Measurements from ENCODE around the gene DOK6. TPM values are rescaled to one million over a fixed set of nuclear protein-coding genes. Genes with fewer than 3 reads are reported as not detected.

The DOK6 gene
- polyA plus RNA-seq, 3 donors: 17.1 to 21.7 (median 19.1) TPM

DNA sequence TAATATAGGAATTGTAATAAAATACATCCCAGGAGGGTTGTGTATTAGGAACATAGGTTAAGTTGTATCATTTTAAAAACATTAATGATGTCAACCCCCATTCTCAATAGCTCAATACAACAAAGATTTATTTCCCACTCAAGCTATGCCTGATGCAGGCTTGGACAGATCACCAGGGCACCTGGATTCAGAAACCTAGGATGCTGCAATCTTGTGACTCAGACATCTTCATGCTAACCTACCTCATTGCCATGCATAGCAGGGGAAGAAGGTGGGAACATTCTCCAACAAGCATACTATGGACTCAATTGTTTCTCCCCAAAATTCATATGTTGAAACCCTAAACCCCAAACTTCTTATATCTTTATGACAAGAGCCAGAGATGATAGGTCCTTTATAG lies 302.8 kb downstream of the DOK6 start:
- no peak for DNase-seq (ENCODE audit: extremely low read depth in 1 of 11, low read depth in 9 of 11, low spot score in 4 of 11)

DNA sequence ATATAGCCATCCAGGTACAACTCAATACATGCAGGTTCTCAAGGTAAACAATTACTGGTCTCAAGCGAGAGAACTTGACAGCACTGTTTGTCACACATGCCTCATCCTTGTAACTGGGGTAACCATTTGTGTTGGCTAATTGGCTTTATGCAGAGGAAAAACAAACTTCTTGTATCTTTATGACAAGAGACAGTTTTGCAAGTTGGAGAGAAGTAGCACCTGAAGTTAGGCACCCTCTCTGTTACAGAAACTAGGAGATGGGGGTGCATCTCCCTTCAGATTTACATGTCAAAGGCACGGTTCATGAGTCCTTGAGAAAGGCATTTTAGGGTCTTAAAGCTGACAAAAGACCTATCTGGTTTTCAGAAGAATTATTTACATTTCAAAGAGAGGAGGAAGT lies 305.3 kb downstream of the DOK6 start:
- no peak for DNase-seq (ENCODE audit: extremely low read depth in 1 of 11, low read depth in 9 of 11, low spot score in 4 of 11)

DNA sequence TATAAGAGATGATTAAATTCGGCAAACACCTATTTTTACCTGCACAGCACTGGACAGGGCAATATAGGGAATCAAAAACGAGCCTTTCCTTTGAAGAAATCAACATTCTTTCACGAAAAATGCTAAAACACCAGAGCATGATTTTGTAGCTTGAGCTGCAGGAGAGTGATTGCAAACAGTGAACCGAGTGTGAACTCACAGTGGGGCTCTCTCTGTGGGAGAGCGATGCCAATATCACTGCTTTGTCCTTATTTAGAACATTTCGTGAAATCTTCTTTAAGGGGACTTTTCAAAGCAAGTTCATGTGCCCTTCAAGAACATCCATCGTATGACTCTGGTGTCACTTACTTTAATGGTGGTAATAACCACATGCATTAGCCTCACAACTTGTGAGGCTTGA lies 308.2 kb downstream of the DOK6 start:
- DNase-seq (ENCODE audit: extremely low read depth in 1 of 11, low read depth in 9 of 11, low spot score in 4 of 11): no peak

DNA sequence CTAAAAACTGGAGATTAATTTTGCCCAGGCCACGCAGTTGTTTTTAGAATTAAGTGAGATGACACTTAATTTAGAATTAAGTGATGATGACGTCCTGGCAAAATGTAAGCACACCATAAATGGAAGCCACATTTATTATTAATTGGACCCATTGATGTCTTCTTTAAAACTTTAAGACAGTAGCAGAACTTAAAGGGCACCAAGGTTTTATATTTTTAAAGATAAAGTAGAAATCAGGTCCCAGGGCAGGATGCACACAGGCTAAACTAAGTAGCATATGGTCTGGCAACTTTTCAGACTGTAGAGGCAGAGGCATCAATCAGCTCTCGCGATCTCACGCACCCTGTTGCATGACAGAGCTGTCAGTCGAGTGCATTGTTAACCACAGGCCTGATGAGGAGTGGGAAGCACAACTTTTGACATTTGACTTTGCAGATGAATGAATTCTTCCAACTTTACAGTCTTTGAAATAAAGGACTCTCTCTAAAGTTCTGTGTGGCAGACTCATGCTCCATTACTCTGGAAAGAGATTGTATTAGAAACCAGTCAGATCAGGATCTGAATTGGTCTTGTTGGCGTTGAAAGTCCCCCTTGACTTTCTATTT lies 314.6 kb downstream of the DOK6 start:
- DNase-seq (ENCODE audit: extremely low read depth in 1 of 11, low read depth in 9 of 11, low spot score in 4 of 11): no peak

DNA sequence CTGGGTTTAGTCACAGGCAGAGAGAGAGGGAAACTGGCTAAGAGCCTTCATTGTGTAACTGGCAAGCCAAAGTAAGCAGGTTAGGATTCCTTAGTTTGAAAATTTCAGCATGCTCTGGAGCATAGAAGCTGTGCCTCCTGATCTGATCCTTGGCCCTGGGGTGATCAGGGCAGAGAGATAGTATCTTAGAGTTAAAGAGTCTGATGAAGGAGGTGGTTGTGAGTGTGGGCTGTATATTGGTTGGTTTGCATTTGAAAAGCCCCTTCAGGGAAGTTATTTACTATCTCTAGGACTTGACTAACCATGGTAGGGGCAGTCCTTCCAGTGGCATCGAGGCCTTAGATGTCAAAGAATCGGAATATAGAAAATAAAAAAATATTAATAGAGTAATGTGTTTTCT lies 316.9 kb downstream of the DOK6 start:
- no peak for DNase-seq (ENCODE audit: extremely low read depth in 1 of 11, low read depth in 9 of 11, low spot score in 4 of 11)

DNA sequence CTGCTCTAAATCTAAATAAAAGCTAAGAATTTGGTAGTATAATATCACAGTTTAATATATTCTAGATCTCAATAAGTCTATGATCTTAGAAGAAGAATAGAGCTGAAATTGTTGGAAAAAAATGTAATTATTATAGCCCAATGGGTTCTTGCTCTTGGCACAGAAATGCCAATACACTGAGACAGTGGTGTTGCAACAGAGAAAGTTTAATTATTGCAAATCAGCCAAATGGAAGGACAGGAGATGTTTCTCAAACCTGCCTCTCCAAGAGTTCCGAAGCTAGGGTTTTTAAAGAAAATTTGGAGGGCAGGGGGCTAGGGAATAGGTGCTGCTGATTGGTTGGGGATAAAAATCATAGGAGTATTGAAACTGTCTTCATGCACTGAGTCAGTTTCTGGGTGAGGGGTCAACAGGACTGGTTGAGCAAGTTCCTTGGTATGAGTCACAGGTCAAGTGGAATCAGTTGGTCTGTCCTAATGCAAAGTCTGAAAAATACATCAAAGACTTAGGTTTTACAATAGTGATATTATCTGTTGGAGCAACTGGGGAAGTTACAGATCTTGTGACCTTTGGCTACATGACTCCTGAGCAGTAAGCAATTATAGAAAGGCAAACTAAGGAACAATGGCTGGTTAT lies 318.3 kb downstream of the DOK6 start:
- DNase-seq (ENCODE audit: extremely low read depth in 1 of 11, low read depth in 9 of 11, low spot score in 4 of 11): no peak

DNA sequence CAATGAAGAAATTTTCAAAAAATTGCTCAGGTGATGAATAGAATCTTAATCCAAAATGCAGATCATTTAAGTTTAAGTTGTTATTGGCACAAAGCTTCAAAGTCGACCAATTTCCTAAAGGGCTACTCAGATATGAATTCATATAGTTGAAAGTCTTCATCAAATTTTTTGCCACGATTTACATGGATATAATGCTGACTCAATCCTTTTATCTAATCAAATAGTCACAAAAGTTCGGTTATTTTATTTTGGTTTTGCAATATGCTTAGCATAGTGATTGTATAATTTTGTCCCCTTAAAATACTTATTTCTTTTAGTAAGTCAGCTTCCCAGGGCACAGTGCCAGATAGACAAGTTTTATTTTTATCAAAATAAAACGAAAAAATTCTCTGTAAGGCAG lies 319.7 kb downstream of the DOK6 start:
- DNase-seq (ENCODE audit: extremely low read depth in 1 of 11, low read depth in 9 of 11, low spot score in 4 of 11): no peak

DNA sequence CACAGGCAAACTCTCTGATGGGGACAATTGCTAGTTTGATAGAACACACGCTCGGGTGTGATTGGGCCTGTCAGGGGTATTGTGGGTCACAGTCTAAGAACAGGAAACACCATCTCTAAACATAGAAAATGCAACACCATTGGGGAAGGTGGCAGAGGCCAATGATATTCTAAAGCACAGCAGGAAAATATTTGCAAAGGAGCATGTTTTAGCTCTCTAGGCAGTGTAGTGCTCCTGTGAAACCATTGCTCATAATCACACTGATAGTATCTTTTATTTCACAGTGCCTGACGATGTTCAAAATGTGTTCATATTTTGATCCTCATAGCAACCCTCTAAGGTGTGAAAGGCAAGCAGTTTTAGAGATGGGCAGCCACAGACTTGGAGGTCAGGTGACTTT lies 322.7 kb downstream of the DOK6 start:
- no peak for DNase-seq (ENCODE audit: extremely low read depth in 1 of 11, low read depth in 9 of 11, low spot score in 4 of 11)

DNA sequence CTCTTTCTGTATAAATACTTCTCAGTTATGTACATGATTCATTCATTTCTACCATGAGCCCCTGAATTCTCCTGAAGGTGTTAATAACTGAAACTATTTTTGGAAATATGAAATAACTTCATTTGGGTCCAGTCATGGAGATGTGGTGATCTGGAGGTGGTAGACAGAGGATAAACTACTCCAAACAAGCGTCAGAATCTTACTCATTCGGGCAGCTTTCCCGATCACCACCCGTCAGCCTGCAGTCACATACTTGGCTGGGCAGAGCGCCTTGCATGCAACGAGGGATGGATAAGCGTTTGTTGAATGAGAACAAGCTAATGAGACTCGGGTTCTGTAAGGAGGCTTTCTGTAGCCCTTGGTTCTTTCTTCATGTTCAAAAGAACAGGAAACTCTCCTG lies 324.3 kb downstream of the DOK6 start:
- no peak for DNase-seq (ENCODE audit: extremely low read depth in 1 of 11, low read depth in 9 of 11, low spot score in 4 of 11)

DNA sequence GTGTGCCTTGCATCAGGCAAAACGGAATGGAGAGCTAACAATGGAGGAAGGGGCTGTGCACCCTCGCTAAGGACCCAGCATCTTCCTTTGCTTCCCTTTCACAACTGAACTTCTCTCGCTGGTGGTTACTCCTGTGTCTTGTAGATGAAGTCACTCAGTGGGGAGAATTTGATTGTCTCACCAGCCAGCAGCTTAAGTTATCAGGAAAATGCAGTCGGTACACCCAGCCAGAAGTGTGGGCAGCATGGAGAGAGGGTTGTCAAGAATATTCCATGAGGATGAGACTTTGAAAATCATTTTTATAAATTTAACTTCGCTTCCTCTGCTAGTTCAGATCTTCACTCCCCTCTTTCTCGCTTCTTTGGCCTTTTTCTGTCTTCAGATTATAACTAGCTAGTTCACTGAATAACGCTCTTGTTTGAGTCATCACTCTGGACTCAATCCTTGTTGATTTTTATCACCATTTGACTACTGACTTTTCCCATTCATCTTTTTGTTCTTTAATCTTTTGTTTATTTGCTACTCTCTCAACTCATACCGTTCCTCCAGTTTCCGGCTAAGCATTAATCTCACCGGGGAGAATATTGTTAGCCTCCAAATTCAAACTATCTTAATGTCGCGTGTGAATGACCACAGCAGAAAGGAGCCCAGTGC lies 325.3 kb downstream of the DOK6 start:
- no peak for DNase-seq (ENCODE audit: extremely low read depth in 1 of 11, low read depth in 9 of 11, low spot score in 4 of 11)

DNA sequence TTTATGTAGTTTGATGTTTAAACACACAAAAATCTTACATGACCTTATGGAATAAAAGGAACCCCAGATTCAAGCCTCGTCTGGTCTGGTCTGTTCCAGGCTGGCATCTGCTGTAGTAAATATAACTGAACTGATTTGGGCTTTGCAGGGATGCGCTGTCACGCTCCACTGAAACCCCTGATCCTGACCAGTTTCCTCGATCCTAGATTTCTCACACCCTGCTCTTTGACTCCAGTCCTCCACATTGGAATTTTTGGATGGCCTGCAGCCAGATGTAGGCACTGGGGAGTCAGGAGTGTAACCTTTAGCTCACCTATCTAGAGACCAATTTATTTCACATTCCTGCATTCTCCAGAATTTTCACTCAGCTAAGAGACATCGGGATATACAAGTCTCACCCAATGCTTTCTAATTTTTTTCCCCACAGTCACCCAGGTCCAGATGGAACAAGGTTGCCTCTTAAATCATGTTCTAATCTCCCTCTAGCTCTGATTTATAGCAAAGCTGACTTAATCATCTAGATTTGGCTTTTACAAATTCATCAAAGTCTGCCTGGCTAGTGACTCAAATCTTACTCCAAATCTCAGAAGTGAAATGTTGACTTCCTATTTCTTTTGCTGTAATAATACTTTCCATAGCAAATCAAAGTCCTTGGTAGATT lies 327.4 kb downstream of the DOK6 start:
- DNase-seq (ENCODE audit: extremely low read depth in 1 of 11, low read depth in 9 of 11, low spot score in 4 of 11): no peak

DNA sequence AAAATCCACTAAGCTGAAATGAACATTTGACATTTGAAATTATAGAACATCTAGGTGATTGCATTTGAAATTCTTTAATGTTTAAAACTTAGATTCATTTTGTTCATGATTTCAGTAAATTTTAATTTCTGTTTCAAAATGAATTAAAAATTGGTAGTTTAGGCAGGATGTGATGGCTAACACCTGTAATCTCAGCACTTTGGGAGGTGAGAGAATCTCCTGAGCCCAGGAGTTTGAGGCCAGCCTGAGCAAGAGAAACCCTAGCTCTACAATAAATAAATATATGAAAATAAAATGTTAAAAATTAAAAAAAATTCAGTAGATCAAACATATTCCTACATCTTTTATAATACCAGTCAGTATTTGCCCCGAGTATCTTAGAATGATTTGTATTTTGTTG lies 330.0 kb downstream of the DOK6 start:
- no peak for DNase-seq (ENCODE audit: extremely low read depth in 1 of 11, low read depth in 9 of 11, low spot score in 4 of 11)

DNA sequence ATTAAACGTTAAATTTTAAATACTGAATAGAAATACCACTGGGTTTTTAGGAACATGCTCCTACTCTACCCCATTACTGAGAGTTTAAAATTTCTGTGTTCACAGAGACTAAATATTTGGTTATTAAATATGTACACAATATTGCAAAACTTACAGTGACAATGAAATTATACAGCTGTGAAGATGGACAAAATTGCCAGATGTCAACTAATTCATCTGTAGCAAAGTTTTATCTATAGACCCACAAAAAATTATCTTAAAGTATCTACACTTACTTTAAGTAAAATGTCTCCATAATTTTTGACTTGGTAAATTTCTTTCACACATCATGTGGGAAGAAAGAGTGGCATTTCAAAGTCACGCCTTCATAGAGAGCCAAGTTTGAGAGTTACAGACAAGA lies 333.8 kb downstream of the DOK6 start:
- DNase-seq (ENCODE audit: extremely low read depth in 1 of 11, low read depth in 9 of 11, low spot score in 4 of 11): no peak

DNA sequence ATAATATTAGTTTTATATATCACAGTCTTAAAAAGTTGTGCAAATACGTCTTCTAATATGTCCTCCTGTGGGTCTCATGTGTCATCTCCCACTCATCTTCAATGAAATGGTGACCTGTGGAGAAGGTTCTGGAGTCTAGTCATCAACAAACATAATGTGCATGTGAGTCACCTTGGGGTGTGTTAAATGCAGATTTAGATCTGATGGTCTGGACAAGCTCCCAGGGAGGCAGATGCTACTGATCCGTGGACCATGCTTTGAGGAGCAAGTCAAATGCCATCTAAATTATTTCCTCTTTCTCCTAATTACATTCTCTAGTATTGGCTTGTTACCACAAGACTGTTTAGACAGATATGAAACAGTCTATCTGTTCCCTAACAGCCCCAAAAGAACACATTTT lies 336.0 kb downstream of the DOK6 start:
- no peak for DNase-seq (ENCODE audit: extremely low read depth in 1 of 11, low read depth in 9 of 11, low spot score in 4 of 11)

DNA sequence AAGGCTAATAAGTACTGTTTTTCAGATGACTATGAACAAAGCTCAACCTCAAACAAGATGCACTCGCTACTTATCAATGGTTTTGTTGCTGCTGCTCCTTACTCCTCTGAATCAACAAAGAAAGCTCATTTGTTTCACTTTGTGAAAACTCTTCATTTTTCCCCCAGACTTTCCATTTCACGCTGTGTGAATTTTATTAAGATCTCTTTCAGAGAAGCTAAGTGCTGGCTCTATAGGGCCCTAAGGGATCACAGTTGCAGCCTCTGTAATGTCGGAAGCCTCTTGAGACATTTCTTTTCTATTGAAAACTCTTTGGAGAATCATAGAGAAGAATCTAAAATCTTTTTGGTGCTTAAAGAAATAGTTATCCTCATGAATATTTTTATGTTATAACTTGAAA lies 337.2 kb downstream of the DOK6 start:
- no peak for DNase-seq (ENCODE audit: extremely low read depth in 1 of 11, low read depth in 9 of 11, low spot score in 4 of 11)

DNA sequence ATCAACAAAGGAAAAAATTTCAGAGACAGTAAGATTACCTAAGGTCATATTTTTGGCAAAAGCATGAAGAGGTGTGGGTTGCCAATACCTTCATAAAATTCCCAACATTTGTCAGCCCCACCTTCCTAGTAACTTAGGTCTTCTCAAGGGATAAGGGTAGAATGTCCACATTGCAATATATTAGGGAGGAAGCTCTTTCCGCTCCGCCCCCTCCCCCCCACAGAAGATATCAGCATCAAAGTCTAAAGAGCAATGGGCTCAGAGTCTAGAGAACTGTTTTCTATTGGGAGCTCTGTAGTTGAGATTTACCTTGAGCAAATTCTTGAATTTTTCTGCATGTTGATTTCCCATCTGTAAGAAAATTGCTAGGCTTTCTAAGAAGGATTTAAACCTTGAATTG lies 346.7 kb downstream of the DOK6 start:
- DNase-seq (ENCODE audit: extremely low read depth in 1 of 11, low read depth in 9 of 11, low spot score in 4 of 11): no peak

DNA sequence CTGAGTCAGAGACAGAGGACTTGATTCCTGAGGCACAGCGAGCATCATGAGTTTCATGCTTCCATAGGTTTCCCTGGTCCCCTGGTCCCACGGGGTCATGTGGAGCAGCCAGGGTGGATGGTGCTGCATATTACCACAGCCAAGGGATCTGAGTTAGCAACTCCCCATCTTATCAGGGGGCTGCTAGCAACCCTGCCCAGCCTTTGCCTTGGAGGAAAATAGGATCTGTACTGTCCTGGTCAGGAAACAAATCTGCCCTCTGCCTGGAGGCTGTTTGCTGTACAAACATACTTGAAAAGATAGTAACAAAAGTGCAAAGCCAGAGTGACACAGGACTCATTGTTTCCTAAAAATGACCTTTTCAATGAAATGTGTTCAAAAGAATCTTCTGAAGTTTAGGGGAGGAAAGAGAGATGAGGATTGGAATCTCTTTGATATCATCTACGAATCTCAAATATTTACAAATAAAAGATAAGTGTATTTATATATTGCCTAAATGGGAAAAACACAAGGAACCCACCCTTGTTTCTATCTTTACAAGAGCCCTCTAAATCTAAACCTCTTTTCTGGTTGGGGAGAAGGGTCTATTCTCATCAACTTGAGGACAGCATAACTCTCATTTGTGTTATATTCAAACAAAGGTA lies 352.2 kb downstream of the DOK6 start:
- DNase-seq (ENCODE audit: extremely low read depth in 1 of 11, low read depth in 9 of 11, low spot score in 4 of 11): no peak

DNA sequence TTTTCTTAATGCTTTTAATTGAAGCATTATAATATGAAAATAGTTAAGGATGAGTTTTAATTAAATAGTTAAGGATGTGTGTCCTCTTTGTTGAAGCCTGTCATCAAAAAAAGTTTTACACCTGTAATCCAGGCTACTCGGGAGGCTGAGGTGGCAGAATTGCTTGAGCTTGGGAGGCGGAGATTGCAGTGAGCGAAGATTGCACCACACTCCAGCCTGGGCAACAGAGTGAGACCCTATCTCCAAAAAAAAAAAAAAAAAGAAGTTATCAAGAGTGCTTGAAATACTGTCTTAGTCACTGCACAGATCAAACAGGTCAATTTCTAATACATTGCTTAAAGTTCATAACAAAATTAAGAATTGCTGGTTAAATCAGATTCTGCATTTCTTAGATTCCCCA lies 353.4 kb downstream of the DOK6 start:
- no peak for DNase-seq (ENCODE audit: extremely low read depth in 1 of 11, low read depth in 9 of 11, low spot score in 4 of 11)

DNA sequence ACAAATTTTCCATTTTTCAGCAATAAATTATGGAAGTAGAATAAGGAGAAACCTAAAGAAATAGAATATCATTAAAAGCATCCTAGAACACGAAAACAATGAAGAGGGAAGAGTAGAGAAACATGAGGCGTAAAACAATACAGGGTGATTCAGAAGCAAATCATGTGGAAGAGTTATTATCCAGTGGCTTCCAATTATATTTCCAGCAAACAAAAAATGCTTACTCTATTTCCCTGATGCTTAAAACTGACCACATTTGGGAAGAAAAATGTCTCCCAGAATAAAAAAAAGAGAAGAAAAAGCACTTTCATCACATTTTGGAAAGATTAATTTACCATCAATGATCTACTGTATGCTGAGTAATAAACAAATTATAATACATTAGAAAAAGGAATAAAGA lies 354.4 kb downstream of the DOK6 start:
- DNase-seq (ENCODE audit: extremely low read depth in 1 of 11, low read depth in 9 of 11, low spot score in 4 of 11): no peak
